Activated B cell treated with CpG ODN at 0.5 μM for 24 hours (primary cell): ENCODE data around the gene SULT1C4. TPM values are rescaled to one million over a fixed set of nuclear protein-coding genes. Genes with fewer than 3 reads are reported as not detected.

Source experiments
- ATAC-seq: fragments of 200-7000 bp; cut with Tn5 transposase; one replicate; pipeline ENCODE4 v1.10.0; 2021; ENCODE audit warnings: low read depth, mild to moderate bottlenecking, moderate library complexity
- CTCF ChIA-PET: fragments of 350-600 bp; sonication (Branson Sonifier 250); formaldehyde crosslinking; loops from one replicate; lab custom pipeline; 2021; ENCODE audit warnings: antibody characterized with exemption; lab: Charles Lee
- POLR2A ChIA-PET: fragments of 350-600 bp; sonication (Branson Sonifier 250); formaldehyde crosslinking; loops from one replicate; lab custom pipeline; 2021; ENCODE audit warnings: antibody characterized with exemption; lab: Charles Lee
- DNase-seq: peaks from one replicate; pipeline ENCODE4 v3.0.0; 2022
- H3K27ac Mint-ChIP-seq: one replicate; pipeline ENCODE4 v1.8.0; 2020; ENCODE audit warnings: mixed read lengths
- H3K27me3 Mint-ChIP-seq: one replicate; pipeline ENCODE4 v1.8.0; 2021; ENCODE audit warnings: mixed read lengths
- H3K36me3 Mint-ChIP-seq: one replicate; pipeline ENCODE4 v1.8.0; 2021; ENCODE audit warnings: low read depth, mixed read lengths
- H3K4me1 Mint-ChIP-seq: one replicate; pipeline ENCODE4 v1.8.0; 2021; ENCODE audit warnings: mixed read lengths
- H3K4me3 Mint-ChIP-seq: one replicate; pipeline ENCODE4 v1.8.0; 2020; ENCODE audit warnings: mild to moderate bottlenecking, mixed read lengths
- H3K9me3 Mint-ChIP-seq: one replicate; pipeline ENCODE4 v1.8.0; 2020; ENCODE audit warnings: mixed read lengths
- intact Hi-C: fragments of 100-400 bp; cut with micrococcal nuclease; formaldehyde crosslinking; loops from one replicate; pipeline ENCODE4 v1.15.1; 2024
- total RNA-seq: library from RNA; stranded (reverse); gene quantifications from 2 replicates; pipeline ENCODE4 v1.2.3, GENCODE V29; 2022
- TF ChIP-seq, protein P1 (sequence below): fragments of 200-600 bp; IDR thresholded peaks from one replicate; pipeline ENCODE4 v1.8.0; 2022; ENCODE audit warnings: antibody characterized with exemption, mild to moderate bottlenecking

Gene SULT1C4
- total RNA-seq, 1 donor from 2014 or later: not detected

DNA sequence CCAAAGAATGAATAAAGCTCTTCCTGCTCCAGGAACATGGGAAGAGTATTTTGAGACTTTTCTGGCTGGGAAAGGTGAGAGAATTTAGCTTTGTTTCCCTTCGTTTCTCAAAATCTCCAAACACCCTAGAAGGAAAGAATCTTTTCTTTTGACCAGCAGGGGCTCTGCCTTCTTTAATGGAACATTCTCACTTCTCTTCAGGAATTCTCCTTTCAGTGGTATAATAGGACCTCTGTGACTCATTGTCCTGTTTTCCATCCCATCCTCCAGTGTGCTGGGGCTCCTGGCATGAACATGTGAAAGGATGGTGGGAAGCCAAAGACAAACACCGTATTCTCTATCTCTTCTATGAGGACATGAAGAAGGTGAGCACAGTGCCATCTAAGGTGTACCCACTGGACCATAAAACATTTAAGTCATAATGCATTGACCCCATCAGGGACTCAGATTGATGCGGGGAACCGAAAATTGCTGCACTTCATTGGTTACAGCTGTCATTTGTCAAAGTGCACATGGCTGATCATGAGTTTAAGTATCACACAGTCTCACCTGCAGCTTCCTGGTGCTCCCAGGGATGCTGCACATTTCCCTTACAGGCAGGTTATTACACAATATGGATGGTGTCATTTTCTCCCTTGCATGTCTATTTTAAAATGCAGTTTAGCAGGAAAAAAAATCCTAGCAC lies 5.5 kb downstream of the SULT1C4 start:
- H3K27me3 Mint-ChIP-seq: peaks cover 3% of the 10 kb centered on the region
- H3K4me1 Mint-ChIP-seq: no peaks in the 10 kb centered on the region
- ChIA-PET CTCF (no interaction called here), POLR2A (no interaction called here)
- no peak overlapping the region for H3K4me3 Mint-ChIP-seq
- H3K27ac Mint-ChIP-seq: no peak overlapping the region
- intact Hi-C loops: no loop called here
- DNase-seq (no peak), ATAC-seq (no peak)
- H3K36me3 Mint-ChIP-seq: no peaks in the 10 kb centered on the region
- TF ChIP-seq, protein P1, sequence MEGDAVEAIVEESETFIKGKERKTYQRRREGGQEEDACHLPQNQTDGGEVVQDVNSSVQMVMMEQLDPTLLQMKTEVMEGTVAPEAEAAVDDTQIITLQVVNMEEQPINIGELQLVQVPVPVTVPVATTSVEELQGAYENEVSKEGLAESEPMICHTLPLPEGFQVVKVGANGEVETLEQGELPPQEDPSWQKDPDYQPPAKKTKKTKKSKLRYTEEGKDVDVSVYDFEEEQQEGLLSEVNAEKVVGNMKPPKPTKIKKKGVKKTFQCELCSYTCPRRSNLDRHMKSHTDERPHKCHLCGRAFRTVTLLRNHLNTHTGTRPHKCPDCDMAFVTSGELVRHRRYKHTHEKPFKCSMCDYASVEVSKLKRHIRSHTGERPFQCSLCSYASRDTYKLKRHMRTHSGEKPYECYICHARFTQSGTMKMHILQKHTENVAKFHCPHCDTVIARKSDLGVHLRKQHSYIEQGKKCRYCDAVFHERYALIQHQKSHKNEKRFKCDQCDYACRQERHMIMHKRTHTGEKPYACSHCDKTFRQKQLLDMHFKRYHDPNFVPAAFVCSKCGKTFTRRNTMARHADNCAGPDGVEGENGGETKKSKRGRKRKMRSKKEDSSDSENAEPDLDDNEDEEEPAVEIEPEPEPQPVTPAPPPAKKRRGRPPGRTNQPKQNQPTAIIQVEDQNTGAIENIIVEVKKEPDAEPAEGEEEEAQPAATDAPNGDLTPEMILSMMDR: no peak
- no peaks in the 10 kb centered on the region for H3K9me3 Mint-ChIP-seq

DNA sequence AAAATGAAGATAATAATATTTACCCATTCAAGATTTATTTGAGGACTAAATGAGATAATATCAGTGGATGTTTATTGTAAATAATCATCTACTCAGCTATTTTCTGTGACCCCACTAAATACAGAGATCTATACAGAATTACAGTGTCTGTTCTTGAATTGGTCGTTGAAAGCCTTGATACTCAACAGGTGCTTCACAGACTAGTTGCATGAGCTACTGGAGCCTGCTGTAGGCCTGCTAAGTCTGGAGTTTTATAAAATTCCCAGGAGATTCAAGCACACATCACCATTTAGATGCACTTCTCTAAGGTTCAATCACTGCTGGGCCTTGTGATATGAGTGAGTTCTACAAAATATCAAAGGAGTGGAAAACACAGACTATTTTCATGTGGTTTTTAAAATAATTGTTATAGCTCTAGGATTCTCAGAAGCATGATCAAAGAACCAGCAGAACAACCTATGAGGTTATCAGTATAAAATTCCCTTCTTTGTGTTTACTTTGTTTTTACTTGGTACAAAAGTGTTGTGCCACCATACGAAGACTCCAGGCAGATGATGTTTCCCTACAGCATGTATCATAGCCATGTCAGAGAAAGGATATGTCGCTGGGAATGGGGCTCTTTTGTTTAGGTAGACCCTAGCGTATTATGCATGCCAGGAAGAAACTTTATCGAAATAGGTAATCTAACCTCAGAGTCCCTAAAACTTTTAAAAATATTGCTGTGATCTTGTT lies 7.1 kb downstream of the SULT1C4 start:
- Mint-ChIP-seq H3K4me1 (no peaks in the 10 kb centered on the region), H3K36me3 (no peaks in the 10 kb centered on the region), H3K27me3 (peaks cover 3% of the 10 kb centered on the region), H3K9me3 (no peaks in the 10 kb centered on the region), H3K27ac (no peak overlapping the region), H3K4me3 (no peak overlapping the region)
- ATAC-seq (no peak), DNase-seq (no peak)
- ChIA-PET POLR2A (no interaction called here), CTCF (no interaction called here)
- TF ChIP-seq, protein P1: no peak
- intact Hi-C loops: no loop called here

DNA sequence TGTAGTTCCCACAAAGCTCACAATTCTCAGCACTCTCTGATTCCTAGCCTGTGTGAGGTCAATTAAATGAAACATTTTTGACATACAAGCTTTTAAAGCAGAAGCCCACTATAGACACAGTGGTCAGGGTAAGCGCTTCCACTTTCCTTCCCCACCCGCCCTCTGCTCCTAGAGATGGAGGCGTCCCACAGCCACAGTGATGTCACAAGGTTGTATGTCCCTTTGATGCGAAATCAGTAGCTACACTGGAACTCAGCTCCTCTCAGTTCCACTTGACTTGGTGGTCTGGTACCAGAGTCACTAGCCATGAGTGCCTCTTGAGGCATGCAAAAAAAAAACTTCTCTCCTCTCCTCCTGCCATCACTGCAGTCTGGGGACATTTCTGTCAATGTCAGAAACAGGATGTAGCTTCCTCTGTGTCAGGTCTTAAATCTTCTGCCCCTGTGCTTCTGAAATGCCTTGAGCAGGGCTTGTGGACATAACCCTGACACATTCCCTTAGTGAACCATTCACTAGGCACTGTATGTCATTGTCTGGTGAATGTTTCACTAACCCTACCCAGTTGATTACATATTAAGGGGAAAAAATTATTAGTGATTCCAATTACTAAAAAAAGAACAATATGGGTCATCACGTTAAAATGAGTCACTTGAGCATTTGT lies 7.8 kb downstream of the SULT1C4 start:
- H3K4me1 Mint-ChIP-seq: no peaks in the 10 kb centered on the region
- DNase-seq: no peak
- ChIA-PET CTCF (no interaction called here), POLR2A (no interaction called here)
- TF ChIP-seq, protein P1: no peak
- intact Hi-C loops: no loop called here
- no peak overlapping the region for H3K4me3 Mint-ChIP-seq
- no peak overlapping the region for H3K27ac Mint-ChIP-seq
- no peak for ATAC-seq
- H3K27me3 Mint-ChIP-seq: peaks cover 4% of the 10 kb centered on the region
- H3K36me3 Mint-ChIP-seq: no peaks in the 10 kb centered on the region
- H3K9me3 Mint-ChIP-seq: no peaks in the 10 kb centered on the region

DNA sequence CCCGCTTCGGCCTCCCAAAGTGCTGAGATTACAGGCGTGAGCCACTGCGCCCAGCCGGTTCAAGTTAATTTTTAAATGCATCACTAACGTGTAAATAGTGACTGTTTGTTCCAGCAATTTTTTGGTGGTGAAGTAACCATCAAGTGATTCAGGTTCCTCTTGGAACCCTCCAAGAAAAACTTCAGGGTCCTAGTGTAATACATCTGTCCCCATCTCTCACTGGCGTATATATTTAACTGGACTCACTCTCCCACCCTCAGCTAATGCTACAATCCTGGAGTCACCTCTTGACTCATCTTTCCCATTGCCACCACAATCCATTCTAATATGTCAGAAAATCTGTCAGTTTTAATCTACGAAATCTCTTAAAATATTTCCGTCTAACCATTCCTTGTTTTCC lies 10.3 kb downstream of the SULT1C4 start:
- no peak overlapping the region for H3K27ac Mint-ChIP-seq
- DNase-seq: no peak
- H3K36me3 Mint-ChIP-seq: no peaks in the 10 kb centered on the region
- peaks cover 5% of the 10 kb centered on the region for H3K27me3 Mint-ChIP-seq
- intact Hi-C loops: no loop called here
- TF ChIP-seq, protein P1: no peak
- H3K9me3 Mint-ChIP-seq: peaks cover 10% of the 10 kb centered on the region
- H3K4me3 Mint-ChIP-seq: no peak overlapping the region
- CTCF ChIA-PET: no interaction called here
- POLR2A ChIA-PET: no interaction called here
- no peaks in the 10 kb centered on the region for H3K4me1 Mint-ChIP-seq
- no peak for ATAC-seq

DNA sequence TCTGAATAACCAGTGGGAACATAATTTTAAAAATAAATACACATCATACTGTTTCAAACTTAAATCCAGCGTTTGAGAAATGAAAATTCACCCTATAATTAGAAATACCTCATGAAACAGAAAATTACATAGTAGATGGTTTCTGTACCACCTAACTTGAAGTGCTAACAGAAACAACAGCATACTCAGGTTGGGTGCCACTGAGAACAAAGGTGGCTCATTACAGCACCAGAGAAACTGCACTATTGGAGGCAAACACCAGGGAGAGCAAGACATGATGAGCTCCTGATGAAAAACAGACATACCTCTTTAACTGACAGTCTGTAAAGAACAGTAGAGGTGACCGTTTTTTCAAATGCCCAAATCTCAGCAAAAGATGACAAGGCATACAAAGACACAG lies 12.6 kb downstream of the SULT1C4 start:
- intact Hi-C loops: no loop called here
- TF ChIP-seq, protein P1: no peak
- Mint-ChIP-seq H3K36me3 (no peaks in the 10 kb centered on the region), H3K27me3 (peaks cover 5% of the 10 kb centered on the region), H3K27ac (no peak overlapping the region), H3K4me3 (no peak overlapping the region), H3K4me1 (no peaks in the 10 kb centered on the region), H3K9me3 (peaks cover 15% of the 10 kb centered on the region)
- ATAC-seq (no peak), DNase-seq (no peak)
- CTCF ChIA-PET: no interaction called here
- POLR2A ChIA-PET: no interaction called here
